ENCODE measurements around the gene MAG. TPM values are rescaled to one million over a fixed set of nuclear protein-coding genes. Genes with fewer than 3 reads are reported as not detected.

Gene MAG
- total RNA-seq, 1 experiment from 2014 or later = 0.17 TPM

GRCh38 chr19:35303357-35303915 is 11.5 kb downstream of the MAG start:
- Histone ChIP-seq H3K9me3 (ENCODE audit: control insufficient read depth in 1 of 2, insufficient read depth in 1 of 2, low read depth in 1 of 2, low read length in 2 of 2) (no peaks in the 10 kb centered on the region), H4K20me1 (ENCODE audit: insufficient read depth) (no peaks in the 10 kb centered on the region), H3K4me3 (replicated peaks in 1 of 2; ENCODE audit: low read depth in 1 of 2, low read length in 2 of 2) (no peak overlapping the region), H3K27ac (ENCODE audit: low read depth, low read length) (no peak overlapping the region), H3K4me1 (ENCODE audit: control insufficient read depth in 1 of 2, insufficient read depth in 2 of 2, low read length in 2 of 2) (no peaks in the 10 kb centered on the region; a peak in 1 of 4 replicates), H3K27me3 (ENCODE audit: insufficient read depth, low read length) (no peaks in the 10 kb centered on the region), H3K9ac (ENCODE audit: low read length) (no peak overlapping the region), H2AFZ (ENCODE audit: low read depth, low read length, poor library complexity, severe bottlenecking) (no peak overlapping the region), H3K36me3 (ENCODE audit: control insufficient read depth in 1 of 2, insufficient read depth in 2 of 2, low read length in 2 of 2) (no peaks in the 10 kb centered on the region), H3K9me2 (ENCODE audit: insufficient read depth) (no peaks in the 10 kb centered on the region), H3K79me2 (ENCODE audit: insufficient read depth, low read length) (no peaks in the 10 kb centered on the region), H3K4me2 (ENCODE audit: low read length) (no peak overlapping the region)
- no TSS peak for BruUV-seq (replicated peaks)
- no peak for TF ChIP-seq SIN3A (IDR thresholded peaks at IDR 0.05; ENCODE audit: low read depth)
- ChIA-PET CTCF (no interaction called here), RAD21 (ENCODE audit: low non-redundant PET in 1 of 2, low total read pairs in 2 of 2, uncharacterized antibody in 2 of 2, unreplicated experiment in 2 of 2) (no interaction called here), POLR2A (no interaction called here)
- intact Hi-C loops (cut with micrococcal nuclease) = no loop called here
- DNase-seq (ENCODE audit: low read depth, low spot score) = no peak
- ATAC-seq = no peak

GRCh38 chr19:35304036-35304435 is 12.1 kb downstream of the MAG start:
- no TSS peak for BruUV-seq (replicated peaks)
- Histone ChIP-seq H2AFZ (ENCODE audit: low read depth, low read length, poor library complexity, severe bottlenecking) (no peak overlapping the region), H3K27ac (ENCODE audit: low read depth, low read length) (no peak overlapping the region), H3K9ac (ENCODE audit: low read length) (no peak overlapping the region), H4K20me1 (ENCODE audit: insufficient read depth) (no peaks in the 10 kb centered on the region), H3K9me3 (ENCODE audit: control insufficient read depth in 1 of 2, insufficient read depth in 1 of 2, low read depth in 1 of 2, low read length in 2 of 2) (no peaks in the 10 kb centered on the region), H3K4me3 (replicated peaks in 1 of 2; ENCODE audit: low read depth in 1 of 2, low read length in 2 of 2) (no peak overlapping the region), H3K4me2 (ENCODE audit: low read length) (no peak overlapping the region), H3K4me1 (ENCODE audit: control insufficient read depth in 1 of 2, insufficient read depth in 2 of 2, low read length in 2 of 2) (no peaks in the 10 kb centered on the region; a peak in 1 of 4 replicates), H3K79me2 (ENCODE audit: insufficient read depth, low read length) (no peaks in the 10 kb centered on the region), H3K36me3 (ENCODE audit: control insufficient read depth in 1 of 2, insufficient read depth in 2 of 2, low read length in 2 of 2) (no peaks in the 10 kb centered on the region), H3K9me2 (ENCODE audit: insufficient read depth) (no peaks in the 10 kb centered on the region), H3K27me3 (ENCODE audit: insufficient read depth, low read length) (no peaks in the 10 kb centered on the region)
- POLR2A ChIA-PET = no interaction called here
- TF ChIP-seq ELF1 (IDR thresholded peaks at IDR 0.05; ENCODE audit: borderline replicate concordance, low read depth) = no peak
- TF ChIP-seq SRF (IDR thresholded peaks at IDR 0.05; ENCODE audit: low read depth) = no peak
- no peak for TF ChIP-seq TCF7L2 (IDR thresholded peaks at IDR 0.05; ENCODE audit: borderline replicate concordance, extremely low read depth, insufficient read depth, insufficient read length)
- no peak for TF ChIP-seq ATF3 (IDR thresholded peaks at IDR 0.05)
- TF ChIP-seq SIN3A (IDR thresholded peaks at IDR 0.05; ENCODE audit: low read depth) = no peak
- TF ChIP-seq MAX (IDR thresholded peaks at IDR 0.05) = no peak
- no peak for TF ChIP-seq SP1 (IDR thresholded peaks at IDR 0.05; ENCODE audit: low read depth)
- TF ChIP-seq POLR2A (IDR thresholded peaks at IDR 0.05; ENCODE audit: borderline replicate concordance, extremely low read depth, insufficient read depth, insufficient read length) = no peak
- TF ChIP-seq EGR1 (IDR thresholded peaks at IDR 0.05; ENCODE audit: low read depth) = no peak
- TF ChIP-seq ZFX (IDR thresholded peaks at IDR 0.05) = no peak
- TF ChIP-seq REST (IDR thresholded peaks at IDR 0.05; ENCODE audit: low read depth) = no peak
- TF ChIP-seq POLR2AphosphoS5 (IDR thresholded peaks at IDR 0.05; ENCODE audit: low read depth, low read length) = no peak
- TF ChIP-seq RAD21 (IDR thresholded peaks at IDR 0.05; ENCODE audit: low read depth) = no peak
- no peak for TF ChIP-seq FOSL1 (IDR thresholded peaks at IDR 0.05; ENCODE audit: low read depth)
- ATAC-seq = no peak
- no peak for DNase-seq (ENCODE audit: low read depth, low spot score)
- RAD21 ChIA-PET (ENCODE audit: low non-redundant PET in 1 of 2, low total read pairs in 2 of 2, uncharacterized antibody in 2 of 2, unreplicated experiment in 2 of 2) = no interaction called here
- CTCF ChIA-PET = no interaction called here
- intact Hi-C loops (cut with micrococcal nuclease) = no loop called here

Data from HCT116 (cell line).